Loucy (cell line): Measurements from ENCODE around the gene EFNA4.

Experiments
- H2AFZ ChIP-seq: fragments of 200-600 bp; sonication (generic); 2 replicates; pipeline ENCODE4 v1.6.0; 2016; ENCODE audit warnings: antibody characterized with exemption, mild to moderate bottlenecking, low read length, moderate library complexity
- H3F3A ChIP-seq: fragments of 200-600 bp; 2 replicates; pipeline ENCODE4 v1.6.0; 2016; ENCODE audit warnings: antibody characterized with exemption, low read depth, mild to moderate bottlenecking
- H3K27me3 ChIP-seq: fragments of 200-600 bp; sonication (generic); 2 replicates; pipeline ENCODE4 v1.6.1; 2014; ENCODE audit warnings: low read length, mild to moderate bottlenecking; ENCODE audit not compliant: insufficient read depth, poor library complexity, severe bottlenecking
- H3K36me3 ChIP-seq: fragments of 200-600 bp; sonication (generic); 2 replicates; pipeline ENCODE4 v1.6.1; 2016; ENCODE audit warnings: low read length; ENCODE audit not compliant: insufficient read depth
- H3K4me1 ChIP-seq: fragments of 200-600 bp; sonication (generic); 2 replicates; pipeline ENCODE4 v1.5.1; 2014; ENCODE audit warnings: low read length, mild to moderate bottlenecking; ENCODE audit not compliant: insufficient read depth, poor library complexity, severe bottlenecking
- H3K4me2 ChIP-seq: fragments of 200-600 bp; sonication (generic); 2 replicates; pipeline ENCODE4 v1.6.0; 2014; ENCODE audit warnings: antibody characterized with exemption, low read length, low read depth, mild to moderate bottlenecking; ENCODE audit not compliant: poor library complexity, severe bottlenecking
- H3K4me3 ChIP-seq: fragments of 200-600 bp; sonication (generic); 2 replicates; pipeline ENCODE4 v1.5.1; 2014; ENCODE audit warnings: low read length, mild to moderate bottlenecking, mixed read lengths; ENCODE audit not compliant: poor library complexity, severe bottlenecking
- H3K79me2 ChIP-seq: fragments of 200-600 bp; sonication (generic); 2 replicates; pipeline ENCODE4 v1.6.1; 2014; ENCODE audit warnings: low read length; ENCODE audit not compliant: insufficient read depth
- H3K9ac ChIP-seq: fragments of 200-600 bp; sonication (generic); 2 replicates; pipeline ENCODE4 v1.6.0; 2014; ENCODE audit warnings: mild to moderate bottlenecking, low read depth, low read length, moderate library complexity; ENCODE audit not compliant: poor library complexity, severe bottlenecking
- H3K9me2 ChIP-seq: fragments of 200-600 bp; sonication (generic); replicated peaks from 2 replicates; pipeline ENCODE4 v1.6.1; 2016; ENCODE audit warnings: low read depth, low read length, mixed read lengths
- H3K9me3 ChIP-seq: fragments of 200-600 bp; sonication (generic); 2 replicates; pipeline ENCODE4 v1.6.1; 2014; ENCODE audit warnings: mild to moderate bottlenecking, antibody characterized with exemption, low read length, low read depth; ENCODE audit not compliant: insufficient read depth
- H4K20me1 ChIP-seq: fragments of 200-600 bp; sonication (generic); 2 replicates; pipeline ENCODE4 v1.6.0; 2014; ENCODE audit warnings: antibody characterized with exemption, low read length, mild to moderate bottlenecking; ENCODE audit not compliant: insufficient read depth, poor library complexity, severe bottlenecking
- CTCF ChIP-seq: fragments of 200-600 bp; sonication (generic); conservative IDR thresholded peaks from 2 replicates; pipeline ENCODE4 v1.5.1; 2014; ENCODE audit warnings: mild to moderate bottlenecking, antibody characterized with exemption, low read length
- EZH2phosphoT487 ChIP-seq: fragments of 200-600 bp; IDR thresholded peaks from 2 replicates; pipeline ENCODE4 v1.6.1; 2018; ENCODE audit warnings: antibody characterized with exemption, mild to moderate bottlenecking, moderate library complexity, borderline replicate concordance

Gene EFNA4

GRCh38 chr1:155110381-155110780 is 46.8 kb downstream of the EFNA4 start:
- H3K4me2 ChIP-seq, result no peak overlapping the region
- no peaks in the 10 kb centered on the region for H3F3A ChIP-seq
- H3K9me2 ChIP-seq, result no peaks in the 10 kb centered on the region
- peaks cover 6% of the 10 kb centered on the region for H3K4me1 ChIP-seq
- no peak overlapping the region for H2AFZ ChIP-seq
- no peak for TF ChIP-seq EZH2phosphoT487
- TF ChIP-seq CTCF, result no peak
- H3K36me3 ChIP-seq, result no peaks in the 10 kb centered on the region
- no peaks in the 10 kb centered on the region for H3K9me3 ChIP-seq
- no peaks in the 10 kb centered on the region for H3K27me3 ChIP-seq
- no peaks in the 10 kb centered on the region for H4K20me1 ChIP-seq
- H3K4me3 ChIP-seq, result no peak overlapping the region
- no peaks in the 10 kb centered on the region for H3K79me2 ChIP-seq
- no peak overlapping the region for H3K9ac ChIP-seq

GRCh38 chr1:155110826-155111225 is 47.3 kb downstream of the EFNA4 start:
- no peaks in the 10 kb centered on the region for H3K9me3 ChIP-seq
- H3K4me1 ChIP-seq, result peaks cover 6% of the 10 kb centered on the region
- H3F3A ChIP-seq, result no peaks in the 10 kb centered on the region
- no peak overlapping the region for H3K4me3 ChIP-seq
- no peak overlapping the region for H2AFZ ChIP-seq
- no peak overlapping the region for H3K9ac ChIP-seq
- H3K4me2 ChIP-seq, result no peak overlapping the region
- no peaks in the 10 kb centered on the region for H4K20me1 ChIP-seq
- H3K79me2 ChIP-seq, result no peaks in the 10 kb centered on the region
- no peaks in the 10 kb centered on the region for H3K36me3 ChIP-seq
- TF ChIP-seq CTCF (no peak), EZH2phosphoT487 (no peak)
- H3K27me3 ChIP-seq, result no peaks in the 10 kb centered on the region
- no peaks in the 10 kb centered on the region for H3K9me2 ChIP-seq

- peaks cover 6% of the 10 kb centered on the region for H3K4me1 ChIP-seq
- H3K9ac ChIP-seq, result no peak overlapping the region
- no peak overlapping the region for H3K4me2 ChIP-seq
- no peaks in the 10 kb centered on the region for H3K36me3 ChIP-seq
- no peaks in the 10 kb centered on the region for H3K27me3 ChIP-seq
- no peak overlapping the region for H2AFZ ChIP-seq
- H4K20me1 ChIP-seq, result no peaks in the 10 kb centered on the region
- no peaks in the 10 kb centered on the region for H3K9me3 ChIP-seq
- no peaks in the 10 kb centered on the region for H3K79me2 ChIP-seq
- no peaks in the 10 kb centered on the region for H3F3A ChIP-seq
- H3K4me3 ChIP-seq, result no peak overlapping the region
- TF ChIP-seq CTCF (no peak), EZH2phosphoT487 (no peak)
- no peaks in the 10 kb centered on the region for H3K9me2 ChIP-seq
These were observed 50.0 kb downstream of the EFNA4 start for GRCh38 chr1:155113450-155113980.
